ENCODE results near the gene SHISA7.

DNA sequence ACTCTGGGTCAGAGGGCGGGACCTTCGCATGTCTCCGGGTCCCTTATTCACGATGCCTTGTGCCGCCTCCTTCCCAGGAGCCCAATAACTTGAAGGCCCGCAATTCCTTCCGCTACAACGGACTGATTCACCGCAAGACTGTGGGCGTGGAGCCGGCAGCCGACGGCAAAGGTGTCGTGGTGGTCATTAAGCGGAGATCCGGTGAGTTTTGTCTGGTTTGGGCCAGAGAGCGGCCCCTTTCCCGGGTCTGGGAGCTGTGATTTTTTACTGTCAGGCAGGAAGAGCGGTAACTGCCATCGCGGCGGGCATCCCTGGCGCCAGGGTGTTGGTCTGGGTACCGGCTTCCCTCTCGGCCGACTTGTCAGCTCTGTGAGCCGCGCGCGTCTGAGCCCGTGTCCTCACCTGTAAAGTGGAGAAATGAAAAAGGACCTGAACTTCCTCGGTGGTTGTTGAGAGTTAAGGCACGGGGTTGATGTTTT, 56.6 kb downstream of the SHISA7 start:
- TF ChIP-seq, protein P1, sequence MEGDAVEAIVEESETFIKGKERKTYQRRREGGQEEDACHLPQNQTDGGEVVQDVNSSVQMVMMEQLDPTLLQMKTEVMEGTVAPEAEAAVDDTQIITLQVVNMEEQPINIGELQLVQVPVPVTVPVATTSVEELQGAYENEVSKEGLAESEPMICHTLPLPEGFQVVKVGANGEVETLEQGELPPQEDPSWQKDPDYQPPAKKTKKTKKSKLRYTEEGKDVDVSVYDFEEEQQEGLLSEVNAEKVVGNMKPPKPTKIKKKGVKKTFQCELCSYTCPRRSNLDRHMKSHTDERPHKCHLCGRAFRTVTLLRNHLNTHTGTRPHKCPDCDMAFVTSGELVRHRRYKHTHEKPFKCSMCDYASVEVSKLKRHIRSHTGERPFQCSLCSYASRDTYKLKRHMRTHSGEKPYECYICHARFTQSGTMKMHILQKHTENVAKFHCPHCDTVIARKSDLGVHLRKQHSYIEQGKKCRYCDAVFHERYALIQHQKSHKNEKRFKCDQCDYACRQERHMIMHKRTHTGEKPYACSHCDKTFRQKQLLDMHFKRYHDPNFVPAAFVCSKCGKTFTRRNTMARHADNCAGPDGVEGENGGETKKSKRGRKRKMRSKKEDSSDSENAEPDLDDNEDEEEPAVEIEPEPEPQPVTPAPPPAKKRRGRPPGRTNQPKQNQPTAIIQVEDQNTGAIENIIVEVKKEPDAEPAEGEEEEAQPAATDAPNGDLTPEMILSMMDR (IDR thresholded peaks at IDR 0.05) = no peak
- TF ChIP-seq POLR2A (IDR thresholded peaks at IDR 0.05) (no peak), EP300 (IDR thresholded peaks at IDR 0.05) (no peak), POLR2AphosphoS5 (IDR thresholded peaks at IDR 0.05) (no peak)
